8988T (cell line): Measurements from ENCODE around the gene NT5DC2.
"Not testable (repeated sequence)": the region's sequence is repeated elsewhere in the genome, so short reads cannot be mapped to it uniquely, and the experiment has no call there.

Source experiments
- DNase-seq: peaks from one replicate; pipeline ENCODE4 v3.0.0; 2011

NT5DC2 gene

DNA sequence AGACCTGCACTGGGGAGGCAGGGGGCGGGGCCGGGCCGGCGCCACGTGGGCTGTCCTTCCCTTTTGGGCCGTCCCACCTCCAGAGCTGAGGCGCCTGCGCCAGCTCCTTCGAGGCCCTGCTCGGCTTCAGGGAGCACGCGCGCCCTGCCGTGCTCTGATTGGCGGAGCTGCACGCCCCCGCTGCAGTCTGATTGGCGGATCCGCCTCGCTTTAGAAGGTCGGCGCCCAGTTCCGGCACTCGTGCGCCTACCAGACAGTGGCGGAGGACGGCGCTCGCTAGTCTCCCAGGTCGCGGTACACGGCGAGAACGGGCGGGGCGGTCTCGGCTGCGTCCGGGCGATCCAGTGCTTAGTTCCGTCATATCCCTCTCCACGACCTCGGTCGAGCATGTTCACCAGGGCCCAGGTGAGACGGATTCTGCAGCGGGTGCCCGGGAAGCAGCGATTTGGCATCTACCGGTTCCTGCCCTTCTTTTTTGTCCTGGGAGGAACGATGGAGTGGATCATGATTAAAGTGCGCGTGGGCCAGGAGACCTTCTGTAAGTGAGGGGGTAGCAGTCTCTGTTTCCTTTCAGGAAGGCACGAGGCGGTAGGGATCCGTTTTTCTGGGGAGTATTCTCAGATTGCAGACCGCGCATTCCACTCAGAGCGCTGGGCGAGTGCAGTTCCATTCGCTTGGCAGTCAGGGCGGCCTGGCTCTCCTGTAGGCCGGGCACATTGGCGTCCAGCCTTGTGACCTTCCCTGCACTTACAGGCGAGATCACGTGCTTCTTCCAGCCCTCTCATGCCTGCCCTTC is 2.9 kb upstream of the NT5DC2 start, which contains the start of gene UQCC5:
Gene UQCC5 (plus strand): TSS at position 237 of the 796 bp plus-strand sequence. CDS start 151 bp downstream, at position 388.
- DNase-seq, result peak; percentile 100

DNA sequence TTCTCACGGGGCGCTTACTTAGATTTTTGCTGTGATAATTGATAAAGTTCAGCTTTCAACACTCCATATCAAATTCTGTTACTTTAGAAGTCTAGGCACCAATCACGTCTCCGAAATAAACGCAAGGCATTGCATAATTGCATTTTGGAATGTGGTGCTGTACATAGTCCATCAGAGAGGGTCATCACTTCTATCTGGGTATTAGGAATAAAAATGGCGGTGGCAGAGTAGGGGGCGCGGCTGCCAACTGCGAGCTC is 2.4 kb upstream of the NT5DC2 start:
- DNase-seq, result no peak

DNA sequence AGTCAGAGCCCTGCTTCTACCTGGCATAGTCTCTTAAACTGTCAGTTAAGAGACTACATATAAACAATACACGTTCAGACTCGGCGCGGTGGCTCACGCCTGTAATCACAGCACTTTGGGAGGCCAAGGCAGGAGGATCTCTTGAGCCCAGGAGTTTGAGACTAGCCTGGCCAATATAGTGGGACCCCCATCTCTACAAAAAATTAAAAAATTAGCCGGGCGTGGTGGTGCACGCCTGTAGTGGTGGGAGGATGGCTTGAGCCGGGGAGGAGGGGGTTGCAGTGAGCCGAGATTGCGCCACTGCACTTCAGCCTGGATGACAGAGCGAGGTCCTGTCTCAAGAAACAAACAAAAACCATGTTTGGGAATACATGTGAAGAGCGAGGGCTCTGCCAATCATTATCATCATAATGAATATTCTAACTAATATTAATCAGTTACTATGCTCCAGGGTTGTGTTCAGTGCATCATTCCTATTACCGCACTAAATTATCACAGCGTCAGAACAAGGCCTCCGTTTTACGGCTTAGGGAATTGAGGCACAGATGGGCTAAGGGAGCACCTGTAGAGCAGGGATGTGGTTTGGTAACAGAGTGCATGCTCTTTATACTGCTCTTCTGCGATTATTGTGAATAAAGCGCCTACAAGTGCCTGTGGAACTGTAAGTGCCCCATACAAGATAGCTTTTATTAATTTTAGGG is 1.9 kb upstream of the NT5DC2 start:
- DNase-seq, result peak; percentile 33

DNA sequence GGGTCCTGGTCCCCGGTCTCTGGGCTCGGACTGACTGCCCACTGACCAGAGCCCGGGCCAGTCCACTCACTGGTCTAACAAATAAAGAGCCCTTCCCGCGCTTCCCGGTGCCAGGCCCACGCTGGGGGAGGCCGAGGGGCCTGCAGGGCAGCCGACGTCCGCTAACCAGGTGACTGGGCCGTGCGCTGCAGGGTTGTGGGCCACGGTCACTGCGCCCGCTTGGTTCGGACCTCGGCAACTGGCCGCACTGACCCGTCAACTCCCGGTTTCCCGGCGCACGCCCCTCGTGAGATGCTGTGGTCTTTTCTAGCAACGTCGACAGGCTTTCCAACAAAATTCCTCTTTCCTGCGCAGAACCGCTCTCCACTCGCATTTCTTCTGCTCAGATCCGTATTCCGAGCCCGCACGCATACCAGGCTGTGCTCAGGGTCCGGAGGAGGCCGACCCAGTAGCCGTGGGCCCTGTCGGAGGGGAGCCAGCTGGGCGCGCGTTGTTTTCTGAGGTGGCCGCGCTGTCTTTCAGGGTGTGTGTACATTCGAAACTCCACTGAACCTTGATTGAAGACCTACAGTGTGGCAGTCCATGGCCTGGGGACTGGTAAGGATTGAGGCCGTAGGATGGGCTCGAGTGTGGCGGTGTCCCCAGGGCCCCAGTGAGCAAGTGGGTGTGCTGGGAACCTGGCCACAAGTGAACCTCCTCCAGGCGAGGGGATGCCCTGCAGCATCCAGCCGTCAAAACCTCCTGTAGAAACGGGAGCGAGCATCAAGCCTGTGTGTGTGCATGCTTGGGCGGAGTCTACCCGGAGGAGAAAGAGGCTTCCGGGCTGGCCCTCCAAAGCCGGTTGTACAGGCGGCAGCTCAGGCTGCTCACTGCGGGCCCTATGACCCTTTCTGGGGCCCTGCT is 875 bp upstream of the NT5DC2 start:
- DNase-seq, result peak; percentile 48

DNA sequence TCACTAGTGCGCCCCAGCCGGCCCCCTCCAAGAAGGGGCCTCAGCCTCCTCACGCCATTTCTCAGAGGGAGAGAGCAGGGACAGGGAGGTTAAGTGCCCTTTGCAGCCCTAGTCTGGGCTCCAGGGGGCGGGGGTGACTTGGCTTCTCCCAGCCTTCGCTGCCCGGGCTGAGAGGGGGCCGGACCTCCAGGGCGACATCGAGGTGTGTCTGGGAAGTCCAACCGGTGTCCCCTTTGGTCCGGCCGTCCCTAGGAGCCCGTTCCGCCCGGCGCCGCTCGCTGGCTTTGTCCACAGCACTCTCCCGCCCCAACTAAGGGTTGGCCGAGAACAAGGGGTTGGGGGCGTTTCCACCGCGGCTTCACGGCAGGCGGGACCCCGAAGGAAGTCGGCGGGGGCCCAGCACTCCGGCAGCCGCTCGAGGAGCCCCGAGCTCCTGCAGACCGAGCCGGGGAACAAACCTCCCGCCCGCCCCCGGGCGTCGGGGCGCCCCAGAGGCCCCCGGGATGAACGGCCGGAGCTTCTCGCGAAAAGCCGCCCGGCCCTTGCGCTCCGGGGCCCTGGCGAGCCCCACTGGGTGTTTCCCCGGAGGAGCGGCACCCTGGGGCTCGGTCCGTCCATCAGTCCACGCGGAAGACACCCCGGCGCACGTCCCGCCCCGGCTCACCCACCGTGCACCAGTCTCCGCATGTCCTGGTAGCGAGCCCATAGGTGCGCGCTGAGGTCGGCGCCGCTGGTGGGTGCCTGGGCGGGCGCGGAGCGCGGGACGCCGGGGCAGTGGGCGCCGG is 627 bp downstream of the NT5DC2 start:
- peak; percentile 92 for DNase-seq

DNA sequence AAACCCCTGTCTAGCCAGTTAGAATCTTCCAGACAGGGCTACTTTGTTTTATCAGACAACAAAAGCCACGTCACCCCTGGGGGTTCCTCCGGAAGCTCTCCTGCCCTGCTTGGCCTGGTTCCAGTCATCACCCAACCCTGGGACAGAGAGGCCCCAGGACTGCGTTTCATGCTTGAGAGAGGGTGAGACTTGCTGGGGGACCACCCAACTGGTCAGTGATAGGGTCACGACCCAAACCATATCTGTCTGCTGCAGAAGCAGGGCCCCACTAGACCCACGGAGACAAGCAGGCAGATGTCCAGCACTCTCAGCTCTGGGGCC is 1.2 kb downstream of the NT5DC2 start:
- peak; percentile 65 for DNase-seq

DNA sequence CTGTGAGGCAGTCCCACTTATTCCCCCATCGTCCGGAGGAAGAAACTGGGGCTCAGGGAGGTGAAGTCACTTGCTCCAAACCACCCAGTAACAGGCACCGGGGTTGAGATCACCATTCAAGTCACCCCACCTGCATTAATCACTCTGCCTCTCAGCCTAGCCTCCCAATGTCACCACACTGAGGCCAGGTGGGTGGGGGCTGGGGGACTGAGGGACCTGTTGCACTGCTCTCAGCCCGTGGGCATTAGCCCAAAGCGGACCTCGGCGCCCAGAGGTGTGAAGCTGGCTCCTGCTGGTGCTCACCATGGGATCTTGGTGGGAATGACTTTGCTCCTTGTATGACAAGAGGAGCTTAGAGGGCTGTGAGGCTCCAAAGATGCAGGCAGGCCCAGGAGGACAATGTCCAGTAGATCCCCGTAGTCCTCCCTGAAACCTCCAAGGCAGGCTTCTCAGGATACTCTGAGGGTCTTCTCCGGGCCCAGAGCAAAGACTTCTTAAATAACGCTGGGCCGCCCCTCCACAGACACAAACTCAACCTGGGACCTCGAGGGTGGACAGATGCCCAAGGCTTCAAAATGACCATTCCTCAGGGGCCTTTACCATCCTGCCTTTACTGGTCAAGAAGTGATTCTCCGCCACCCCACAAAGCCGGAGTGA is 1.7 kb downstream of the NT5DC2 start:
- peak; percentile 34 for DNase-seq

DNA sequence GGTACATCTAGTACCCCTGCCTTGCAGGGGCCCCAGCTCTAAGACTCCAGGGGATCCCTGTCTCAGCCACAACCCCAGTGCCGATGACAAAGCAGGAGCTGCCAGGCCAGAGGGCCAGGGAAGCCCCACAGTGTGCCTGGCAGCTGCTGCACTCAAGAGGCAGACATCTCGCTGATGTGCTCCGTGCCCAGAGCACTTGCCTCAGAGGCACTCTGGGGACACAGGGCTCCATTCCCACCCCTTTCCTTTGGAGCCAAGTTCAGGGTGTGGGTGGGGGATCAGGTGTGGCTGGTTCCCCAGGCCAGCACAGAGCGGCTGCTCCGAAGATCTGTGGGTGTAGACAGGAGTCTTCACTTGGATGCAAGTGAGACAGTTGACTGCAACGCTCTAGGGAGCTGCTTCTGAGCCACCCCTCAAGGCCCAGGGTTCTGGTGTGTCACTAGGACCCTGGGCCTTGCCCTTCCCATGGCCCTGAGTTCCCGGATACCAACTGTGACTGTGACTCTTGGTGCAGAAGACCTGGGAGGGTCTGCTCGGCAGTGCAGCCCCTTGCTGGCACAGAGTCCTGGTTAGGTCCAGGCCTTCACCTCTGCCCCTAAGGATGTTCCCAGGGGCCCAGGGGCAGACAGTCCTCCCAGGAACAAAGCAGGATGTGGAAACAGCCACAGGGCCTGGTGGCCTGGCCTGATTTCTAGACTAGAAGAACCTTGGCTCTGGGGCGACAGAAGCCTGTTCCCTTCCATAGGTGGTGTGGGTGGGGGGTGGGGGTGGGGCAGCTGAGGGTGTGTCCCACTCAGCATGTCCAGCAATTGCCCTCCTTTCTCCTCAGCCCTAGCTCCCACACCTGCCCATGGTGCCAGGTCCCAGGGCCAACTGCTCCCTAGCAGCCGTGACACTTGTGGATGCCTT is 2.5 kb downstream of the NT5DC2 start:
- peak; percentile 44 for DNase-seq

DNA sequence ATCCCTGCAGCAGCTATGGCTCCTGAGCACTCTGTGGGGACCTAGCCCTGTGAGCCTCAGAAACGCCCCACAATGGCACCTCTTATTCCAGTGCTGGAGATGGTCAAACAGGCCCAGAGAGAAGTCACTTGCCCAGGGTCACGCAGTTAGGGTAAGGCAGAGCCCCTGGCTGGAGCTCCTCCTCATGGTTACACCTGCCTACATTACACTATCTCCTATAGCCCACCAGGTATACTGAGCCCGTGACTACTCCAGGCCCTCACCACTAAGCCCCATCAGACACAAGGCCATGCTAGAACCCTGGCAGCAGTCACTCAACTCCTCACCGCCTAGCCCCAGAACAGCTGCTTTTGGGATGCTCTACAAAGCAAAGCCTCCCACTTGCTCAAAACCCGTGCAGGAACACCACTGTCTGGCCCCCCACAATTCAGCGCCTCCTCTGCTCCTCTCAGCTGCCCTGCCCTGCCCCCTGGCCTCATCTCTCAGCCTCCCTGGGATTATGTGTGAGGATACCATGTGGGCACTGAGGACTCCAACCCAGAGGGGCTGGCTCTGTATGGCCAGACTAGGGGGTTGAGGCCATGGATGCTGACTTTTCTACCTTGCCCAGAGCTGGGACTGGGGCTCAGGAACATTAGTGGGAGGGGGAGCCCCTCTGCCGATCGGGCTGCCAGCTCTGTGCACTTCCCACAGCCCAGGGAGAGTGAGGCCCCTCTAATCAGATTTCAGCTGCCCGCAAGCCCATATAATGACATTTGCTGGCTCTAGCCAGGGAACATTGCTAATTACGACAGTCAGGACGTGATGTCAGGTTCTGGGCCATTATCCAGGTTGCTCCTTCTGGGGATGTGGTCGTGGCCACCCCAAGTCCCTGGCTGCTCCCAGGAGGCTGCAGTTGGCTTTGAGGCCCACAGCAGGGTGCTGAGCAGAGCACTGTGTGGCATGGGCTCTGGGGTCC is 4.0 kb downstream of the NT5DC2 start:
- no peak for DNase-seq

DNA sequence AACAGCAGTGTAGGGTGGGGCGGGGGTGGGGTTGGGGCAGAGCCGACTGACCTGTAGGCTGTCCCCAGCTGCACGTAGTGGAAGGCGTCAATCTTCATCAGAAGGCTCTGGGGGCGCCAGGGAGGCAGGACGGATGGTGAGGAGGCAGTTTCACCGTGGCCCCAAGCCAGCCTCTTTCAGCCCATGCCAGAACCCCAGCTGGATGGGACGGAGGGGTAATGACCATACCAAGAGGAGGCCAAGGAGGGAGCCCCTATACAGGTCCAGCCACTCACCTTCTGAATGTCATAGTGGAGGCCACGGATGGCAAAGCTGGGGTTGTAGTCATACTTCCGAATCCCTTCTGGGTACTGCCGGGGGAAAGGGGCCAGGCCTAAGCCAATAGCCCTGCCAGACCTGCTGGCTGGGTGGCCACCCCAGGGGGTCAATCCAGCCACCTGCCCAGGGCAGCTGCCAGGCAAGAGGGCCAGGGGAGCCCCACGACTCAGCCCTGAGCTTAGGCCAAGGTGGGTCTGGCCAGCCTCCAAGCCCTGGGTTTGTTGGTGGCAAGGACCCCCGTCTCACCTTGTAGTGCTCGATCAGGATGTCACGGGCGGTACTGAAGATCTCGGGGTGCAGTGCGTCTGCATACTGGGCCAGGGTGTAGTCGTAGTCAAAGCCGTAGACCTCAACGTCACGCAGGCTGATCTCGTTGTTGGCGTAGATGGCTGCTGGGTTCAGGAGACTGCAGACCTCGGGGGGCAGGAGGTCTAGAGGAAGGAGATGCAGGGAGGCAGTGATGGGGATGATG is 4.9 kb downstream of the NT5DC2 start:
- peak; percentile 38 for DNase-seq

DNA sequence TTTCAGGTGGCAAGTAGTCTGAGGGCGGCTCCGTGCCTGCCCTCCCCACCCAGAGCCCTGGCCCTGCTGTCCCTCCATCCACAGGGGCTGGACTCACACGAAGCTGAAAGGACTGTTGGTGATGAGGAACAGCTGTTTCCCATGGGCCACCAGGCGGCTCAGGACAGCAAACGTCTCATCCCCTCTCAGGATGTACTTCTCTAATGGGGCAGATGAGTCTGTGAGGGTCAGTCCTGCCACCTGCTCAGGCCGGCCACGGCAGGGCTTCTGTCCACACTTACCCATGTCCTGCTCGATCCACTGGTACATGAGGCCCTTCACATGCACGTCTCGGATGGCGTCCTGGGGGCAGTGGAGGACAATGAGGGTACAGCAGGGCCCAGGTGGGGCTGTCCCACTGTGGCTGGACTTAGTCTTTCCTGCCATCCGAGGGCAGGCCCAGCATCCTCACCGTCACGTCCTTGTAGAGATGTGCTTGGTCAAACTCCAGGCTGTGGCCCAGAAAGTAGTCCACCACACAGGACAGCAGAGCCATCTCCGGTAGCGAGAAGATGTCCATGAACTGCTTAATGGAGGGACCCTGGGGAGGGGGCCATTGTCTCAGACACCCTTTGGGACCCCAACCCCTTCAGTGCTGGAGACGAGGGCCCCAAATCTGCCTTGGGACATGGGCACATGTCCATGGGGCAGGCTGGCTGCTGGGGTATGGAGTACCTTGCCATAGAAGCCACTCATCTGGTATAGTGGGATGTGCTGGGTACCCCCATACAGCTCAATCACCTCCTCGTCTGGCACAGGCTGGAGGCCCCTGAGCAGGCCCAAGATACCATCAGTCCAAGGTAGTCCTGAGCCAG is 5.7 kb downstream of the NT5DC2 start:
- DNase-seq, result no peak

DNA sequence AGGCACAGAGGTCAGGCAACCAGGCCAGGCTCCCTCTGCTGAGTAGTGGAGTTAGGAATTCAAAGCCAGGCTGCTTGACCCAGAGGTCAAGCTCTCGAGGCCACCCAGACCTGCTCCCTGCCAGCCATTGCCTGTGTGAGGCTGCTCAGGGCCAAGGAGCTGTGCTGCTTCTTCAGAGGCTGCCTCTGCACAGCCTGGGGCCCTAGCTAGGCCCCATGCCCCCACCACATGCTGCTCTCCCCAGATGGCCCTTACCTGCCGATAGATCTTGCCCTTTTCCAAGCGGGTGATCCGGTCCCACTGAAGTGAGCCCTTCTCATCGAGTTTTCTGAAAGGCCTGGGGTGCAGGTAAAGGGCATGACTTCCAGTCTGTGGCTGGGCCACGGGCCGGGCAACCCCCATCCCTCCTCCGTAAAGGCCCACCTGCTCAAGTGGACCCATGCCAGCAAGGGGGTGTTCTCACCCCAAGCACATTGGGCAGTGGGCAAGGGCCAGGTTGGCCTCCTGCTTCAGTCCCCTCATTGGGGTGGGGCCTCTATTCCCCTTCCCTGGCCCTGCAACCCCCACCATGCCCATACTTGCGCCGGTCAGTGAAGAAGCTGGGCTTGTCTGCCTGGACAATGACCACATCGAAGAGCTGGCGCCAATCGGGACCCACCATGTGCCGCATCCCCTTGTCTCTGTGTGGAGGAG is 6.5 kb downstream of the NT5DC2 start:
- peak; percentile 31 for DNase-seq

DNA sequence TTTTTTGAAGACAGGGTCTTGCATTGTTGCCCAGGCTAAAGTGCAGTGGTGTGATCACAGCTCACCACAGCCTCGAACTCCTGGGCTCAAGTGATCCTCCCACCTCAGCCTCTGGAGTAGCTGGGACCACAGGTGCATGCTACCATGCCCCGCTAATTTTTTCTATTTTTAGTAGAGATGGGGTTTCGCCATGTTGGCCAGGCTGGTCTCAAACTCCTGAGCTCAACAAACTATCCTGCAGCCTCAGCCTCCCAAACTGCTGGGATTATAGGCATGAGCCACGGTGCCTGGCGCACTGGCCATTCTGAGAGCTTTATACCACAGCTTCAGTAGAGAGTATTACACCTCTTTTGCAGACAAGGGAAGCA is 7.0 kb downstream of the NT5DC2 start:
- not testable (repeated sequence) for DNase-seq

DNA sequence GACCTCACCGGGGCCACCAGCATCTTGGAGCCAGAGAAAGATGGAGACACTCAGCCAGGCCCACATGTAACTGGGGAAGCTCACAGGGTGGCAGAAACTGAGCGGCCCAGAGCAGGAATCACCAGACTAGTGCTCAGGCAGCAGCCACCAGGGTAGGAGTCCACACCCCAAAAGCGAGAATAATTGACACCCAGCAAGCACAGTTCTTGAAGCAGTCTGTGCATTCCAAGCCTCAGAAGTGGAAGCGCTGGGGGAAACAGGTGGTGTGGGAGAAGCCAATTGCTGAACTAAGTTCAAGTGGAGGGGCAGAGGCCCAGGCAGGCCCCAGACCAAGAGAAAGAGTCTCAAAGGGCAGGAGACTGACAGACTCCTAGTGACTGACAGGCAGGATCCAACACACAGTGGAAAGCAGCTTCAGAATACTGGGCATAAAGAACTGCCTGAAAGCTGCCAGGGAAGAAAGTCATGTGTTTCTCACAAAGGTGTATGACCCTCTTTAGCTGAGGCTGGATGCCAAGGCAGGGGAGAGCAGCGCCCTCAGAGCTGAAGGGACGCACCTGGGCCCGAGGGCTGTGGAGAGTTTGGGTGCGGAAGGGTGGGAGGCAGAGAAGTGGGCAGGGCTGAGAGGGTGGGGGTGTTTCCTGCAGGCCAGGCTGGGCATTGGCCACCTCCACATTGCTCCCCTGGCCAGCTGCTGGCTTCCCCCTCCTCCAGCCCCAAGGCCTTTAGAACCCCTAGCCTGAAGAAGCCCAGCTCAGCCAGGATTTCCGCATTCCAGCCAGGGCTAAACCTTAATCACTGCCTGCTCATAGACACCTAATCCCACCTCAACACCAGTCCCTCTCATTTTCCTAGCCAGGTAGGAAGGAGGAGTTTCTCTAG is 7.7 kb downstream of the NT5DC2 start:
- peak; percentile 34 for DNase-seq

DNA sequence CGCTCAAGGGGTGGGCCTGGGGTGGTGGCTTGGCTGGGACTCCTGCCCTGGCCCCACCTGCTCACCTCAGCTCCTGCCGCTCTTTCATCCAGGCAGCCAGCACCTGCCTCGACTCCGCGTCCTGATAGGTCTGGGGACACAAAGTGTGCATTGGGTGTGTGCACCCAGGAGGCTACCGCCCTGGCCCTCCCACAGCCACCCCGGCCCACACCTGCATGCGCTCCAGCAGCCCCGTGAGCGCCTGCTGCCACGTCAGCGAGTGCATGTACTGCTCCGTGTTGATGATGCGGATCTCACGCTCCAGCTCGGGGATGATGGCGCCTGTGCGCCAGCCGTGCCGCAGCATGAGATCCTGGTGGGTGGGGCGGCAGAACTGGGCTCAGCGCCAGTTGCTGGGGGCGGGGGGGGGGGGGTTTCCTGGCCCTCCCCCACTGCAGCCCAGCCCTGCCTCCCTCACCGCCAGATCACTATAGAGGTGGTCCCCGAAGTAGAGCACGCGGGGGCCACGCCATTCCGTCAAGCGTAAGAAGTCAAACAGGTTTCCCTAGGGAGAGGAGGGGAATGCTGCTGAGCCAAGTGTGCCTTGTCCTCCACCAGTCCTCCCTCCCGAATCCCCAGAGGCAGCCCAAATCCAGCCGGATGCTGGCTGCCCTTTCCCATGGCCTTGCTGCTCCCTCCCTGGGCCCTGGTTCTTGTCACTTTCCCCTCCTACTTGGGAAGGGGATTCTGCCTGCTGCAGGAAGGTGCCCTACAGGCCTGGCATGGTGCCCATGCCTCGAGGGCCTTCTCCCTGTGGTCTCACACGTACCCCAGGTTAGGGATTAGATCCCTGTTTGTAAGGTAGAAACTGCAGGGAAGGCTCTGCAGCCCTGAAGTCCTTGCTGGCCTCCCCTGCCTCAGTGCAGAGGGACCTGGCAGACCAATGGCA is 8.6 kb downstream of the NT5DC2 start:
- peak; percentile 54 for DNase-seq
